SK-N-SH (cell line): ENCODE measurements around the gene AEBP2. TPM values are rescaled to one million over a fixed set of nuclear protein-coding genes. Genes with fewer than 3 reads are reported as not detected.

Experiments used
- CTCF ChIA-PET: fragments of 300-600, 350-600 bp; formaldehyde crosslinking; extraction: SDS; loops from one replicate; lab custom pipeline; 2021; lab: Yijun Ruan, JAX
- POLR2A ChIA-PET: fragments of 350-600 bp; sonication (Branson Sonifier 250); formaldehyde crosslinking; extraction: SDS; loops from one replicate; lab custom pipeline; 2020; ENCODE audit warnings: antibody characterized with exemption, inconsistent platforms; lab: Yijun Ruan, JAX
- DNase-seq: peaks from one replicate; pipeline ENCODE4 v3.0.0; 2012
- H2AFZ ChIP-seq: fragments of 200-600 bp; sonication (generic); 2 replicates; pipeline ENCODE4 v1.8.1; 2016; ENCODE audit warnings: antibody characterized with exemption, mild to moderate bottlenecking, low read depth
- H3F3A ChIP-seq: fragments of 200-600 bp; sonication (generic); replicated peaks from 2 replicates; pipeline ENCODE3; 2016; ENCODE audit warnings: antibody characterized with exemption, mild to moderate bottlenecking; ENCODE audit not compliant: insufficient read depth
- H3K27ac ChIP-seq, 2 experiments: fragments of 200-500 bp in 1 of 2; fragments of 200-600 bp in 1 of 2; sonication (Bioruptor generic) in 1 of 2; sonication (generic), shearing (Covaris generic) in 1 of 2; 2 replicates each; pipeline versions ENCODE4 v1.5.1 to v1.6.1; 2014 to 2016; ENCODE audit warnings: low read depth in 2 of 2, inconsistent platforms in 1 of 2, low read length in 1 of 2, mild to moderate bottlenecking in 1 of 2, mixed read lengths in 1 of 2
- H3K27me3 ChIP-seq: fragments of 200-600 bp; sonication (generic), shearing (Covaris generic); 2 replicates; pipeline ENCODE4 v1.6.1; 2016; ENCODE audit warnings: mixed run types; ENCODE audit not compliant: insufficient read depth
- H3K36me3 ChIP-seq, 2 experiments: fragments of 200-500 bp in 1 of 2; fragments of 200-600 bp in 1 of 2; sonication (Bioruptor generic) in 1 of 2; sonication (generic) in 1 of 2; replicated peaks in 1 of 2; 2 replicates each; pipeline versions ENCODE3 to v1.5.1; 2014 to 2016; ENCODE audit warnings: low read length in 1 of 2, mild to moderate bottlenecking in 1 of 2; ENCODE audit not compliant: insufficient read depth in 2 of 2, control insufficient read depth in 1 of 2
- H3K4me1 ChIP-seq, 2 experiments: fragments of 200-500 bp in 1 of 2; fragments of 200-600 bp in 1 of 2; sonication (Bioruptor generic) in 1 of 2; sonication (generic), shearing (Covaris generic) in 1 of 2; 2 replicates each; pipeline versions ENCODE4 v1.5.1 to v1.6.1; 2014 to 2016; ENCODE audit warnings: low read depth in 1 of 2, low read length in 1 of 2, mixed run types in 1 of 2; ENCODE audit not compliant: insufficient read depth in 2 of 2, control insufficient read depth in 1 of 2
- H3K4me2 ChIP-seq: fragments of 200-600 bp; sonication (generic), shearing (Covaris generic); 2 replicates; pipeline ENCODE4 v1.6.1; 2017; ENCODE audit warnings: mixed run types
- H3K4me3 ChIP-seq, 2 experiments: fragments of 200-500 bp in 1 of 2; fragments of 200-600 bp in 1 of 2; sonication (Bioruptor generic) in 1 of 2; sonication (generic), shearing (Covaris generic) in 1 of 2; 2 replicates each; pipeline versions ENCODE4 v1.5.1 to v1.8.1; 2014 to 2016; ENCODE audit warnings: low read depth in 2 of 2, inconsistent platforms in 1 of 2, low read length in 1 of 2, mild to moderate bottlenecking in 1 of 2, mixed read lengths in 1 of 2, moderate library complexity in 1 of 2
- H3K79me2 ChIP-seq: fragments of 200-600 bp; sonication (generic); 2 replicates; pipeline ENCODE4 v1.8.1; 2017; ENCODE audit warnings: mild to moderate bottlenecking; ENCODE audit not compliant: insufficient read depth
- H3K9ac ChIP-seq: fragments of 200-600 bp; sonication (generic); 2 replicates; pipeline ENCODE4 v1.6.1; 2017; ENCODE audit warnings: mixed run types
- H3K9me2 ChIP-seq: fragments of 200-600 bp; sonication (generic); 2 replicates; pipeline ENCODE4 v1.6.1; 2017; ENCODE audit warnings: mixed run types
- H3K9me3 ChIP-seq: fragments of 200-600 bp; sonication (generic); 2 replicates; pipeline ENCODE4 v1.6.1; 2017; ENCODE audit warnings: mixed run types, mild to moderate bottlenecking, moderate library complexity
- H4K20me1 ChIP-seq: fragments of 200-600 bp; sonication (generic); 2 replicates; pipeline ENCODE4 v1.6.1; 2017; ENCODE audit warnings: mild to moderate bottlenecking, mixed run types; ENCODE audit not compliant: insufficient read depth
- CHD2 ChIP-seq: fragments of 150-350 bp; IDR thresholded peaks from 2 replicates; pipeline ENCODE4 v1.6.1; 2018; ENCODE audit warnings: low read length; ENCODE audit not compliant: partially characterized antibody
- ELF1 ChIP-seq: IDR thresholded peaks from 2 replicates; pipeline ENCODE4 v1.4.0; 2012
- EP300 ChIP-seq, 2 experiments: IDR thresholded peaks; 2 replicates each; pipeline versions ENCODE4 v1.4.0 to v1.6.1; 2012; ENCODE audit warnings: borderline replicate concordance in 1 of 2, low read depth in 1 of 2, low read length in 1 of 2
- FOXM1 ChIP-seq: IDR thresholded peaks from 2 replicates; pipeline ENCODE4 v1.4.0; 2012; ENCODE audit warnings: low read depth, mild to moderate bottlenecking
- GABPA ChIP-seq: IDR thresholded peaks from 2 replicates; pipeline ENCODE4 v1.4.0; 2012; ENCODE audit warnings: low read depth, mild to moderate bottlenecking
- GATA2 ChIP-seq: sonication (generic); formaldehyde crosslinking; IDR thresholded peaks from 2 replicates; pipeline ENCODE4 v1.5.0; 2020; ENCODE audit warnings: mild to moderate bottlenecking, missing genetic modification reagents
- JUND ChIP-seq: IDR thresholded peaks from 2 replicates; pipeline ENCODE4 v1.4.0; 2012
- RAD21 ChIP-seq: IDR thresholded peaks from 2 replicates; pipeline ENCODE4 v1.6.1; 2012; ENCODE audit warnings: mild to moderate bottlenecking, low read length
- RCOR1 ChIP-seq: fragments of 150-350 bp; IDR thresholded peaks from 2 replicates; pipeline ENCODE4 v1.6.1; 2017; ENCODE audit warnings: antibody characterized with exemption, low read length
- SMC3 ChIP-seq: IDR thresholded peaks from 2 replicates; pipeline ENCODE4 v1.6.1; 2012; ENCODE audit warnings: low read depth, low read length, improper control_type of control experiment
- WGBS: methylation state at CpG from one replicate; pipeline ENCODE4 v1.1.6; 2017; ENCODE audit warnings: low lambda C conversion rate; 5-methylcytosine and 5-hydroxymethylcytosine counted together
- polyA plus RNA-seq, 3 experiments: library from polyadenylated mRNA; depleted of rRNA; stranded (reverse); fragments of >200 nt; gene quantifications; 2 replicates each; pipeline ENCODE4 v1.2.3, GENCODE V29; 2012
- TF ChIP-seq, protein P1 (sequence below): fragments of 150-350 bp; IDR thresholded peaks from 2 replicates; pipeline ENCODE4 v1.6.1; 2016; ENCODE audit warnings: mild to moderate bottlenecking, low read depth, low read length
- TF ChIP-seq, protein P2 (sequence below): fragments of 200-600 bp; sonication (generic); IDR thresholded peaks from 2 replicates; pipeline ENCODE4 v1.6.1; 2017; ENCODE audit warnings: antibody characterized with exemption, mild to moderate bottlenecking, moderate library complexity
- TF ChIP-seq, protein P3 (sequence below): IDR thresholded peaks from 2 replicates; pipeline ENCODE4 v1.6.1; 2012; ENCODE audit warnings: mild to moderate bottlenecking, low read depth, low read length, moderate library complexity

The AEBP2 gene
- polyA plus RNA-seq, 1 of the 3 experiments (the other 2 are of a cell fraction), result 10.4 TPM

DNA sequence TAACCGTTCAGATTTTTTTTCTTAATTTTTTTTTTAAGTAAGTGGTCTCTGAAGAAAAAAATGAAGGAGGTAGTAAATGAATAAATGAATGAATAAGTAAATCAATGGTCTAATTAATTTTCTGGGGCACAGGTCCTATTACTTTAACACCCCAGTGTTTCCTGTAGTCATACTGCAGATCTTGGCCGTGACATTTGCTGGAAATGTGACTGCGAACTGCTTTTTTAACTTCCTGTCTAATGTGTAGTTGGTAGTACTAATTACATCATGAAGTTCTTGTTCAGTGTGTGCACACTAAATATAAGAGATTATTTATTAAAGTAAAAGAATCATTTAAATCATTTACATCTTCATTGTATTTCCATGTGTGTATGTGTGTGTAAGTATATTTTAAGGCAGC lies 45.4 kb downstream of the AEBP2 start (continued):
- TF ChIP-seq, protein P1, sequence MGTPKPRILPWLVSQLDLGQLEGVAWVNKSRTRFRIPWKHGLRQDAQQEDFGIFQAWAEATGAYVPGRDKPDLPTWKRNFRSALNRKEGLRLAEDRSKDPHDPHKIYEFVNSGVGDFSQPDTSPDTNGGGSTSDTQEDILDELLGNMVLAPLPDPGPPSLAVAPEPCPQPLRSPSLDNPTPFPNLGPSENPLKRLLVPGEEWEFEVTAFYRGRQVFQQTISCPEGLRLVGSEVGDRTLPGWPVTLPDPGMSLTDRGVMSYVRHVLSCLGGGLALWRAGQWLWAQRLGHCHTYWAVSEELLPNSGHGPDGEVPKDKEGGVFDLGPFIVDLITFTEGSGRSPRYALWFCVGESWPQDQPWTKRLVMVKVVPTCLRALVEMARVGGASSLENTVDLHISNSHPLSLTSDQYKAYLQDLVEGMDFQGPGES, result no peak
- TF ChIP-seq GATA2 (CRISPR knock-in tag) (no peak), RAD21 (no peak)

DNA sequence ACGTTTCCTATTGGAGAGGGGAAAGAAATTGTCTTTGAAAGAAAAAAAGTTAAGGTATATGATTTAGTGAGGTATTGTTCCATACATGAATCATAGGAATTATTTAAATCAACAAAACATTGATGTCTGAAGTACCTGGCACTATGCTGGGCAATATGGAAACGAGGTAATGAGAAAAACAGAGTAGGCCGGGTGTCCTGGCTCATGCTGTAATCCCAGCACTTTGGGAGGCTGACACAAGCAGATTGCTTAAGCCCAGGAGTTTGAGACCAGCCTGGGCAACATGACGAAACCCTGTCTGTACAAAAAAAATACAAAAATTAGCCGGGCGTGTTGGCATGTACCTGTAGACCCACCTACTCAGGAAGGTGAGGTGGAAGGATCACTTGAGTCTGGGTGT lies 45.9 kb downstream of the AEBP2 start:
- 0 out of 2 replicates have a peak, but pooled peaks cover 4% of the 10 kb centered on the region for H3K9me3 ChIP-seq
- no peak overlapping the region for H3K9ac ChIP-seq
- no peaks in the 10 kb centered on the region for H3F3A ChIP-seq
- no peaks in the 10 kb centered on the region for H3K9me2 ChIP-seq
- peaks cover 0 to 23% of the 10 kb centered on the region in 2 experiments for H3K36me3 ChIP-seq
- peaks cover 100% of the 10 kb centered on the region for H3K79me2 ChIP-seq
- 91% methylated on average over 6 of the region's 6 CpGs for WGBS
- peaks cover 74% of the 10 kb centered on the region for H4K20me1 ChIP-seq
- TF ChIP-seq, protein P2, sequence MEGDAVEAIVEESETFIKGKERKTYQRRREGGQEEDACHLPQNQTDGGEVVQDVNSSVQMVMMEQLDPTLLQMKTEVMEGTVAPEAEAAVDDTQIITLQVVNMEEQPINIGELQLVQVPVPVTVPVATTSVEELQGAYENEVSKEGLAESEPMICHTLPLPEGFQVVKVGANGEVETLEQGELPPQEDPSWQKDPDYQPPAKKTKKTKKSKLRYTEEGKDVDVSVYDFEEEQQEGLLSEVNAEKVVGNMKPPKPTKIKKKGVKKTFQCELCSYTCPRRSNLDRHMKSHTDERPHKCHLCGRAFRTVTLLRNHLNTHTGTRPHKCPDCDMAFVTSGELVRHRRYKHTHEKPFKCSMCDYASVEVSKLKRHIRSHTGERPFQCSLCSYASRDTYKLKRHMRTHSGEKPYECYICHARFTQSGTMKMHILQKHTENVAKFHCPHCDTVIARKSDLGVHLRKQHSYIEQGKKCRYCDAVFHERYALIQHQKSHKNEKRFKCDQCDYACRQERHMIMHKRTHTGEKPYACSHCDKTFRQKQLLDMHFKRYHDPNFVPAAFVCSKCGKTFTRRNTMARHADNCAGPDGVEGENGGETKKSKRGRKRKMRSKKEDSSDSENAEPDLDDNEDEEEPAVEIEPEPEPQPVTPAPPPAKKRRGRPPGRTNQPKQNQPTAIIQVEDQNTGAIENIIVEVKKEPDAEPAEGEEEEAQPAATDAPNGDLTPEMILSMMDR, result no peak
- TF ChIP-seq FOXM1, result no peak
- TF ChIP-seq, protein P3, sequence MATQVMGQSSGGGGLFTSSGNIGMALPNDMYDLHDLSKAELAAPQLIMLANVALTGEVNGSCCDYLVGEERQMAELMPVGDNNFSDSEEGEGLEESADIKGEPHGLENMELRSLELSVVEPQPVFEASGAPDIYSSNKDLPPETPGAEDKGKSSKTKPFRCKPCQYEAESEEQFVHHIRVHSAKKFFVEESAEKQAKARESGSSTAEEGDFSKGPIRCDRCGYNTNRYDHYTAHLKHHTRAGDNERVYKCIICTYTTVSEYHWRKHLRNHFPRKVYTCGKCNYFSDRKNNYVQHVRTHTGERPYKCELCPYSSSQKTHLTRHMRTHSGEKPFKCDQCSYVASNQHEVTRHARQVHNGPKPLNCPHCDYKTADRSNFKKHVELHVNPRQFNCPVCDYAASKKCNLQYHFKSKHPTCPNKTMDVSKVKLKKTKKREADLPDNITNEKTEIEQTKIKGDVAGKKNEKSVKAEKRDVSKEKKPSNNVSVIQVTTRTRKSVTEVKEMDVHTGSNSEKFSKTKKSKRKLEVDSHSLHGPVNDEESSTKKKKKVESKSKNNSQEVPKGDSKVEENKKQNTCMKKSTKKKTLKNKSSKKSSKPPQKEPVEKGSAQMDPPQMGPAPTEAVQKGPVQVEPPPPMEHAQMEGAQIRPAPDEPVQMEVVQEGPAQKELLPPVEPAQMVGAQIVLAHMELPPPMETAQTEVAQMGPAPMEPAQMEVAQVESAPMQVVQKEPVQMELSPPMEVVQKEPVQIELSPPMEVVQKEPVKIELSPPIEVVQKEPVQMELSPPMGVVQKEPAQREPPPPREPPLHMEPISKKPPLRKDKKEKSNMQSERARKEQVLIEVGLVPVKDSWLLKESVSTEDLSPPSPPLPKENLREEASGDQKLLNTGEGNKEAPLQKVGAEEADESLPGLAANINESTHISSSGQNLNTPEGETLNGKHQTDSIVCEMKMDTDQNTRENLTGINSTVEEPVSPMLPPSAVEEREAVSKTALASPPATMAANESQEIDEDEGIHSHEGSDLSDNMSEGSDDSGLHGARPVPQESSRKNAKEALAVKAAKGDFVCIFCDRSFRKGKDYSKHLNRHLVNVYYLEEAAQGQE, result no peak
- TF ChIP-seq EP300 (IDR thresholded peaks at IDR 0.05; ENCODE audit: borderline replicate concordance in 1 of 2, low read depth in 1 of 2, low read length in 1 of 2), result no peak
- no peak for TF ChIP-seq ELF1
- TF ChIP-seq GABPA, result no peak
- TF ChIP-seq RCOR1, result no peak
- TF ChIP-seq SMC3, result no peak
- no peak for TF ChIP-seq JUND
- no peak for TF ChIP-seq CHD2
- no peak for TF ChIP-seq RAD21
- no peak overlapping the region for H3K4me3 ChIP-seq
- no peaks in the 10 kb centered on the region for H3K27me3 ChIP-seq
- DNase-seq, result no peak
- CTCF ChIA-PET, result no interaction called here
- H3K27ac ChIP-seq, result no peak overlapping the region
- no peak overlapping the region for H3K4me2 ChIP-seq
- H3K4me1 ChIP-seq, result peaks cover 0 to 8% of the 10 kb centered on the region in 2 experiments; a peak in 1 of 4 replicates
- POLR2A ChIA-PET, result no interaction called here
- no peak overlapping the region for H2AFZ ChIP-seq
